ENCODE data around the gene SNCAIP.
"Not testable (repeated sequence)": the region's sequence is repeated elsewhere in the genome, so short reads cannot be mapped to it uniquely, and the experiment has no call there.

Gene SNCAIP

DNA sequence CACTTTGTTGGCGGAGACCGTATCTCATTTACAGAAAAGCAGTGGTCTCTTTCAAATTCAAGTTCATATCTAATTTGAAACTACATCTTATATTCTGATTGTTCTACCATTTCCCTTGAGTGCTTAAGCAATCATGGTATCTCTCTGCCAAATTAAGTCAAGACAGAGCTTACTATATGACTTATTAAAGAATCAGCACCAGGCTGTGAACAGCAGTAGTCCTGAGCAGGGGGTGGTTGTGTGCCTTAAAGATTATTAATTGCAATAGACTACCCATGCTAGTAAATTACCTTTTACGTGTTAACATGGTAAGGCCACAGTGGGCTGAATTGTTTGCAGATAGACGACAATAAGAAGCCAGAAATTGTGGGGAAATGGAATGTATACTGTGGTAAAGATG is 21.5 kb downstream of the SNCAIP start:
- H3K36me3 Mint-ChIP-seq, result no peaks in the 10 kb centered on the region
- H3K4me1 Mint-ChIP-seq, result no peaks in the 10 kb centered on the region
- no peak overlapping the region for H3K4me3 Mint-ChIP-seq
- no peaks in the 10 kb centered on the region for H3K27me3 Mint-ChIP-seq
- H3K9me3 Mint-ChIP-seq, result peaks cover 1% of the 10 kb centered on the region
- no peak overlapping the region for H3K27ac Mint-ChIP-seq

DNA sequence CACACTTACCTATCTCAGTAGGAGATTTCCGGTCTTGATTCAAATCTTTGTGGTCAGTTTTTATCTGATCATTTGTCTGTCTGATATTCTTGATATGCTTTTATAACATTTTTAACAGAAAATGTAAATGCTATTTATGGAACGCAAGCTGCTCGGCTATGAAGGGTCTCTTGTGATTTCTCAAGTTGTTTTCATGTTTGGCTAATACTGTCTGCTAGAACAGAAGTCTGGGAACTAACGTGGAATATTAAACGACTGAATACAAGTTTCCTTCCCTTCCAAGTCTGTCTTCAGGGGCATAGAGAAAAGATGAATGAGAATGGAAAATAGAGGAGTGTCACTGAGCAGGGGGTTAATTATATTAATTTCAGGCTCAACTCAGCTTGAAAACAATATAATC is 27.6 kb downstream of the SNCAIP start:
- no peak overlapping the region for H3K4me3 Mint-ChIP-seq
- peaks cover 2% of the 10 kb centered on the region for H3K27me3 Mint-ChIP-seq
- H3K27ac Mint-ChIP-seq, result no peak overlapping the region
- no peaks in the 10 kb centered on the region for H3K4me1 Mint-ChIP-seq
- H3K36me3 Mint-ChIP-seq, result no peaks in the 10 kb centered on the region
- no peaks in the 10 kb centered on the region for H3K9me3 Mint-ChIP-seq

DNA sequence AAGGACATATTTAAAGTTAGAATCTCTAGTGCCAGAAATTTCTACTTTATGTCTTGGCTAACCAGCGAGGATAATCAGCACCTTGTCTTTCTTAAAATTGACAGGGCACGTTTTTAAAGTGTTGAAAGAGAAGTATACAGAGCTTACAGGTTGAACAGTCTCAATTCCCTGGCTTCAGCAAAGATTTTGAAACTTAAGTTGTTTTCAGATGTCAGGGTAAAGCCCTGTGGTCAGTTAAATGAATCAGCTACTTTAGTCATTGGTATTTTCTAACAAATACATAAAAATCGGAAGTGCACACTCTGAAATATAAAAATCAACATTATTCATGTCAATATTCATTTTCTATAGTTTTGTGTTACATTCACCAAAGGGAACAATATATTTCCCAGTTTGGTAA is 29.1 kb downstream of the SNCAIP start:
- Mint-ChIP-seq H3K36me3 (no peaks in the 10 kb centered on the region), H3K27ac (no peak overlapping the region), H3K4me3 (no peak overlapping the region), H3K9me3 (no peaks in the 10 kb centered on the region), H3K27me3 (peaks cover 2% of the 10 kb centered on the region), H3K4me1 (no peaks in the 10 kb centered on the region)

DNA sequence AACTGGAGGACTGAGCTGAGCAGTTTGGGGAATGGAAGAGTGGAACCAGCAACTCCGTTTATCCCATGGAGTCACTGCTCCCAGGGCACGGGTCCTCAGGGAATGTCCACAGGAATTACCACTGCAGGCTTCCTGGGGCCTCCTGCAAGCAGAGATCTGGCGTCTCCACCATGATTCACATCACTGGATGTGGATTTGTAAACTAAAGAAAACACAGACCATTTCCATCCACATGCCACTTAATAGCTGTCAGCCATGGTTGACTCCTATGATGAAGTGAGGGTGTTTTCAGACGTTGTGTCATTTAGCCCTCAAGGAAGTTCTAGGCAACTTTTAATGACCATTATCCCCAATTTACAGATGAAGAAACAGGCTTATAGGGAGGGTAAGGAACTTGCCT is 30.2 kb downstream of the SNCAIP start:
- Mint-ChIP-seq H3K4me1 (no peaks in the 10 kb centered on the region), H3K27me3 (peaks cover 2% of the 10 kb centered on the region), H3K4me3 (no peak overlapping the region), H3K27ac (no peak overlapping the region), H3K9me3 (no peaks in the 10 kb centered on the region), H3K36me3 (no peaks in the 10 kb centered on the region)

DNA sequence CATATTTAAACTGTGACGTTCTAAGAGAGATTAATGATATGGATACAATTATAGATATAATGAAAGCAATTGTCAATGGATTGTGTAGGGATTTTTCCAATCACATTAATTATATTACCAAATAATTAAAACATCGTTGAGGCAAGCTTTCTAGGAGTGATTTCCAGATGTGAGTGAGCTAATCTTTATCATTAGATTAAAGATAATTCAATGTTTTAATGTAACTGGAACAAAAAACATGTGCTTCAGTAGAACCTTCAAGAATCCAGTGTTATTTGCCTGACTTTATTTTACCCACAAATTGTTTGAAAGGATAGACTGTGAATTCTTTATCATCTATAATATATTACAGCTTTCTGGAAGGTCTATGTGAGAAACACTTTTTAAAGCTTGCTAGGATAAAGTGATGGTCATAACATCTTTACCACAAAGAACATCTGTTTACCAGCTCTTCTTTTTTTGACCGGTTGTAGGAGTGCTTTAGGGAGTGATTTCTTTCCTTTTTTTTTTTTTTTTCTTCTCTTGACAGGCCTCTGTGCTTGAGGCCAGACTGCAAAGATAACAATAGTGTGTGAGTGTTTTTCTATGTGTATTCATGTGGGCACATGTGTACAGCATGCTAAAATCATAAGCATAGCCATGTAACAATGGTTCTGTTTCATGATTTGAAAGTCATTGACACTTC is 35.0 kb downstream of the SNCAIP start:
- Mint-ChIP-seq H3K36me3 (no peaks in the 10 kb centered on the region), H3K4me1 (no peaks in the 10 kb centered on the region), H3K4me3 (no peak overlapping the region), H3K27ac (no peak overlapping the region), H3K9me3 (no peaks in the 10 kb centered on the region), H3K27me3 (no peaks in the 10 kb centered on the region)

DNA sequence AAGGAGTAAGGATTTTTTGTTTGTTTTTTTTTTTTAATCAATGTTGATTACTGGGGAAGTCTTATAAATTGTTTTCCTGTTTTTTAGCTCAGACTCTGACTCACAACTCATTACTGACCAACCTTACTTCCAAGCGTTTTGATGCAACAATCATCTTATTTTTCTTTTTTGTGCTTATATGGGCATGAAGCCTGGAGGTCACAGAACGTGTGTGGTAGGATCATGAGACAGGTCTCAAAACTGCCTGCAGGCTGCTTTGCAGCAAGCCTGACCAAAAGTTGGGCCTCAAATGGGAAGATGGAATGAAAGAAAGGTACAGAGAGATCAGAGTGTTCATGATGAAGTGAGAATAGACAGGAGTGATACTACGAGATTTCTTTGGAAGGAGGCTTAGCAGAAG is 38.5 kb downstream of the SNCAIP start:
- no peaks in the 10 kb centered on the region for H3K36me3 Mint-ChIP-seq
- H3K4me3 Mint-ChIP-seq, result no peak overlapping the region
- H3K27me3 Mint-ChIP-seq, result no peaks in the 10 kb centered on the region
- no peaks in the 10 kb centered on the region for H3K9me3 Mint-ChIP-seq
- H3K27ac Mint-ChIP-seq, result no peak overlapping the region
- no peaks in the 10 kb centered on the region for H3K4me1 Mint-ChIP-seq

DNA sequence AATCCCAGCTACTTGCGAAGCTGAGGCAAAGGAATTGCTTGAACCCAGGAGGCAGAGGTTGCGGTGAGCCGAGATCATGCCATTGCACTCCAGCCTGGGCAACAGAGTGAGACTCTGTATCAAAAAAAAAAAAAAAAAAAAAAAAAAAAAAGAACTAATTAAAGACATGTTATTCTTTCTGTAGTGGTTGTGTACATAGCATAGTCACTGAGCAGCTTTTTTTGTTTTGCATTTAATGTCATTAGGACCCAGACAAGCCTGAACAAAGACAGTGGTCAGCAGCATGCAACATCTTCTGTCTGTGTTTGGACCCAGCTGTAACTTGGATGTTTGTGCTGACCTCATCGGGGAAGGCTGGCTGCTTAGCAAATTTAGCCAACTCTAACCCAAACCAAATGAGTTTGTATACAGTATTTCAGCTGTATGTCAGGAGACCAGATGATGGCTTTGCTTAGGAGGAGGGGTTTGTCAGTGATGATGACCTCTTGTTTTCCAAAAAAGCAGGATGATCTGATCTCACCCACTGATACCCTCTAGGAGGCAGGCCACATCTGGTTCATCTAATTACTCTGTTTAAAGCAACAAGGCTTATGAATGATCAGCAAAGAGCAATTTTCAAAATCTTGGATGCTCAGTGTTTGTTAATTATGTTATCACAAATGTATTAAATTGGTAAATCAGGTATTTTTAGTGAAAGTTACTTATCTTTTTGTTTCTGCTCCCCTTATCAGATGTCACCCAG is 39.5 kb downstream of the SNCAIP start:
- Mint-ChIP-seq H3K4me1 (no peaks in the 10 kb centered on the region), H3K4me3 (no peak overlapping the region), H3K27ac (no peak overlapping the region), H3K9me3 (no peaks in the 10 kb centered on the region), H3K36me3 (no peaks in the 10 kb centered on the region), H3K27me3 (no peaks in the 10 kb centered on the region)

DNA sequence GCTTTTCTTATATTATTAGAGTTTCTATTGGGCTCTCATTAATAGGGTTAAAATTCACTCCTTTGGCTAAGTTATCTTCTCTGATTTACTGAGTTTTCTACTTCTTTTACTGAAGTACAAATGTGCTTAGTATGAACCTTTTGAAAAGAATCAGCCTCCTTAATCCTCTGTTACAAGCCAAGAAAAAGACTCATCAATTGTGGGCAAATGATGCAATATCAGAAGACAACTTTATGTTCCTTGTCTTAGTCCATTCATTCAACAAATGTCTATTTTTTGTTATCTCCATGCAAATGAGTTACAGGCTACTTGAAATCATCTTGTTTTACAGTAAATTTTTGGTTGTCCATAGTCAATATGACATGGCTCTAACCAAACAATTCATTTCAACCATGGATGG is 40.3 kb downstream of the SNCAIP start:
- no peaks in the 10 kb centered on the region for H3K36me3 Mint-ChIP-seq
- H3K9me3 Mint-ChIP-seq, result no peaks in the 10 kb centered on the region
- no peak overlapping the region for H3K4me3 Mint-ChIP-seq
- no peaks in the 10 kb centered on the region for H3K27me3 Mint-ChIP-seq
- H3K27ac Mint-ChIP-seq, result no peak overlapping the region
- H3K4me1 Mint-ChIP-seq, result no peaks in the 10 kb centered on the region

DNA sequence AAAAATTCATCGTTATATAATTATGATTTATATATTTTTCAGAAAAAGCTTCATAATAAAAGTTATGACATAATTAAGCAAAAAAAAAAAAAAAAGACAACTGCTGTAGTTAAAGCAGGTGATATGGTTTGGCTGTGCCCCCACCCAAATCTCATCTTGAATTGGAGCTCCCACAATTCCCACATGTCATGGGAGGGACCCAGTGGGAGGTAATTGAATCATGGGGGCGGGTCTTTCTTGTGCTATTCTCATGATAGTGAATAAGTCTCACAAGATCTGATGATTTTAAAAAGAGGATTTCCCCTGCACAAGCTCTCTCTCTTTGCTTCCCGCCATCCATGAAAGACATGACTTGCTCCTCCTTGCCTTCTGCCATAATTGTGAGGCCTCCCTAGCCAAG is 41.3 kb downstream of the SNCAIP start:
- not testable (repeated sequence) for H3K27me3 Mint-ChIP-seq, H3K4me3 Mint-ChIP-seq, H3K27ac Mint-ChIP-seq, H3K4me1 Mint-ChIP-seq, H3K36me3 Mint-ChIP-seq, H3K9me3 Mint-ChIP-seq

DNA sequence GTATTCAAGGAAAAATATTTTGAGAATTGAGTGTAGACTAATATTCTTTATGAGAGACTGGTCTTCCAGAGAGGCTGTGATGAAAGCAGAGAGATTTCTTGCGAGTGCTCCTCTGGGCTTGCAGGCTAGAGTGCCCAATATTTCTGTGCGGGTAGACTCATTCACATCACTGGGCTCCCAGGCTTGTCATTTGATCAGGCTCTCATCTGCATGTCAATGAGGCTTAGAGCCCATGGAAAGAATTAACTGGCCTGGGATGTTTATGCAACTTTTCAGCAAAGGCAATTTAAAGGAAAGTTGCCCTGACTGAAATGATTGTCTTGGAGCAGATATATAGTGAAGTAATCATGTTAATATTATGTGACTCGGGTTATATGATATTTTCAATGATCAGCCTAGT is 42.3 kb downstream of the SNCAIP start:
- H3K4me1 Mint-ChIP-seq, result no peaks in the 10 kb centered on the region
- no peak overlapping the region for H3K27ac Mint-ChIP-seq
- no peaks in the 10 kb centered on the region for H3K27me3 Mint-ChIP-seq
- H3K4me3 Mint-ChIP-seq, result no peak overlapping the region
- no peaks in the 10 kb centered on the region for H3K9me3 Mint-ChIP-seq
- H3K36me3 Mint-ChIP-seq, result no peaks in the 10 kb centered on the region

DNA sequence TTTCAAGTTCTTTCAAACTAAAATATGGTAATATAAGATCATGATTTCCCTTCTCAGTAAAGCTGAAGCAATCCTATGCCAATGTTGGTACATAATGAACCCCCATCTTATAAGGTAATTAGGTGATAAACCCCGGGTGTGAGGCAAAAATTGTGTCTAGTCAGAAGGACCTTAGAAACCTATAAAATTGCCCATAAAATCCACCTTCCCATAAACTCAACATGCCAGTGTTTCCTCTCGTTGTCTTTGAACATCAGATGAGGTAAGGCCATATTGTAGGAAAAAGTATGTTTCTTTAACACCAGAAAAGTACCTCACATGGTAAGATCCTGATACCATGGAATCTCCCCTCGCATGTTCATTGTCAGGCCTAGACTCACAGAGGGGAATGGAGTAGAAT is 43.3 kb downstream of the SNCAIP start:
- Mint-ChIP-seq H3K4me3 (no peak overlapping the region), H3K27ac (no peak overlapping the region), H3K4me1 (no peaks in the 10 kb centered on the region), H3K27me3 (no peaks in the 10 kb centered on the region), H3K36me3 (no peaks in the 10 kb centered on the region), H3K9me3 (no peaks in the 10 kb centered on the region)

DNA sequence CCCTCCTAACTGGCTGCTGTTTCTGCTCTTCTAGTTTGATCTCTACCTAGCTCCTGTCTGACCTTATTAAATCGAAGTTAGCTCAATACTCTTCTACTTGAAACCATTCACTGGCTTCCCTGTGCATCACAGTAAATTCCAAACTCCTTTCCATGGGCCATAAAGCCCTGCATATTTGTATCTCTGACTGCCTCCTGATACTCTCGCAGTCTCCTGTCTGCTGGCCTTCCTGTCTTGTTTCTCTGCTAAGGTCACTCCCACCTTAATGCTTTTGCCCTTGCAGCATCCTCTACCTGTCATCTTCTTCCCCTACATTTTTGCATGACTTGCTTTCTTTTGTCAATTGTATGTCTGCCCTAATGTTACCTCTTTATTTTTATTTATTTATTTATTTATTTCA is 44.8 kb downstream of the SNCAIP start:
- H3K9me3 Mint-ChIP-seq, result no peaks in the 10 kb centered on the region
- H3K27ac Mint-ChIP-seq, result no peak overlapping the region
- no peak overlapping the region for H3K4me3 Mint-ChIP-seq
- H3K36me3 Mint-ChIP-seq, result no peaks in the 10 kb centered on the region
- no peaks in the 10 kb centered on the region for H3K27me3 Mint-ChIP-seq
- H3K4me1 Mint-ChIP-seq, result no peaks in the 10 kb centered on the region

DNA sequence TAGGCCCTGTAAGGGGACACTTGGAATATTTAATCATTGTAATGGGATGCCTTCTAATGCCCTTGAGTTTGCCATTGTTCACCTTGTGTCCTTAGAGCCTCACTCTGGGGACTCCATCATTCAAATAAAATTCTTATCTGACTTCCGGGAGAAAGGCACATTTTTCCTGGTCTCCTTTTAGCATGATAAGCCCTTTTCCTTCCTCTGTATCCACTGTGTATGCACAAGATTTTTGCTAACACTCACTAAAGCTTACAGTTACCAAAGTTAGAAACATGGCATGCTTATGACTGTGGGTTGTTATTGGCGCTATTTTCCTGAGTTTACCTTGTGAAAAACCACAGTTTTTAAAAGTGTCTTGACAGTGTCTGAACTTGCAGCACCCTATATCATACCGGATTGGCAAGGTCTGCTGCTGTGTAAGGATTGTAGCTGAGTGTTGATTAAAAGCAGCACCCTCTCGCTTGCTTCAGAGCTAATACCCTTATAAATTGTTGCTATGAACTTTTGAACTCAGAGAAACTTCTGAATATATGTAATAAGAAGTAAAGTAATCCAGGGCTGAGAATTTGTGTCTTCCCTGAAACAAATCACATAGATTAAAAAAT is 46.4 kb downstream of the SNCAIP start:
- no peaks in the 10 kb centered on the region for H3K9me3 Mint-ChIP-seq
- no peaks in the 10 kb centered on the region for H3K36me3 Mint-ChIP-seq
- no peaks in the 10 kb centered on the region for H3K27me3 Mint-ChIP-seq
- H3K4me1 Mint-ChIP-seq, result no peaks in the 10 kb centered on the region
- no peak overlapping the region for H3K27ac Mint-ChIP-seq
- H3K4me3 Mint-ChIP-seq, result no peak overlapping the region

DNA sequence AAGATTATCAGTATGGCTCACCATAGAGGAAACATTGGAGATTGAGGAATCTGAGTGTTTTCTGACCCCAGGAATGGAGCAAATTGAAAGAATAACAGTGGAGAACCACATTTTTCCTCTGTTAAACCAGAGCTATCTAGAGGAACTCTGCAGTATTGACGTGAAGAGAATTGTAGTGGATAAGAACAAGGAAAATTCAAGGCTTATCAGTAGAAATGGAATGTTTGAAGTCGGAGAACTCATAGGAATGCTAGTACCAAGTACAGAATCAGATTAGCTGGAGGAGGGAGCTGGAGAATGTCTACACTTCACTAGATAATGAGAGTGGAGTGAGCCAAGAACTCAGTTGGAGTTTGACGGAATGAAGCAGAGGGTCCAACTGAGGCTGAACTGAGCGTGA is 50.3 kb downstream of the SNCAIP start:
- Mint-ChIP-seq H3K27ac (no peak overlapping the region), H3K4me3 (no peak overlapping the region), H3K4me1 (no peaks in the 10 kb centered on the region), H3K27me3 (no peaks in the 10 kb centered on the region), H3K36me3 (no peaks in the 10 kb centered on the region), H3K9me3 (no peaks in the 10 kb centered on the region)

DNA sequence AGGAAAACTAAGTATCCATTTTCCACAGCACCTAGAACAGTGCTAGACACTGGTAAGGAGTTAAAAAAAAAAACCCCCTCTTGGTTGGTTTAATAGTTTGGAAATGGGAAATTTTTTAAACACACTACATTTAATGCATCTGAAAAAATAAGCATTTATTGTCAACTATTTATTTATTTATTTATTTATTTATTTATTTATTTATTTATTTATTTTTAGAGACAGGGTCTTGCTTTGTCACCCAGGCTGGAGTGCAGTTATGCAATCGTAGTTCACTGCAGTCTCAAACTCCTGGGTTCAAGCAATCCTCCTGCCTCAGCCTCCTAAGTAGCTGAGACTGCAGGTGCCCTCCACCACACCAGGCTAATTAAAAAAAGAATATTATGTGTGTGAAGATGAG is 51.6 kb downstream of the SNCAIP start:
- H3K4me1 Mint-ChIP-seq, result no peaks in the 10 kb centered on the region
- H3K27me3 Mint-ChIP-seq, result no peaks in the 10 kb centered on the region
- H3K27ac Mint-ChIP-seq, result no peak overlapping the region
- H3K36me3 Mint-ChIP-seq, result no peaks in the 10 kb centered on the region
- H3K9me3 Mint-ChIP-seq, result no peaks in the 10 kb centered on the region
- no peak overlapping the region for H3K4me3 Mint-ChIP-seq

DNA sequence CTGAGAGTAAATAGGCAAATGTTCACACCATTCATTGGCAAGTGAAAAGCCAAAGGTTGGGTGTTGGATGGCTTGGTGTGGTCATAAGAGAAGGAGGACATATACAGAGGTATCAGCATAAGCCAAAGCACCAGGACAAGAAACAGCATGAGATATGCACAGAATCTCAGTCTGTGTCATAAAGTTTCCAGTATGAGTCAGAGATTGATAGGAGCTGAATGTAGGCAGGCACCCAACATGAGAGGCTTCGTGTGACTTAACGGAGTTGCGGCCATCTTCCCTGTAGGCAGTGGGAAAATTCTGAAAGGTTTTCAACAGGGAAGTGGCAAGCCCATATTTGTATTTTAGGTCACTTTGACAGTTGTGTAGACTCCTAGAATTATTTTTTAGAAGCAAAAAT is 54.5 kb downstream of the SNCAIP start:
- no peaks in the 10 kb centered on the region for H3K27me3 Mint-ChIP-seq
- H3K9me3 Mint-ChIP-seq, result no peaks in the 10 kb centered on the region
- H3K27ac Mint-ChIP-seq, result no peak overlapping the region
- no peaks in the 10 kb centered on the region for H3K36me3 Mint-ChIP-seq
- no peaks in the 10 kb centered on the region for H3K4me1 Mint-ChIP-seq
- H3K4me3 Mint-ChIP-seq, result no peak overlapping the region
